Right cardiac atrium (tissue), 5 donors: ENCODE data around the gene ATP5F1D. TPM values are rescaled to one million over a fixed set of nuclear protein-coding genes. Genes with fewer than 3 reads are reported as not detected.

Source experiments
- ATAC-seq, 2 donors: fragments of 200-7000 bp; cut with Tn5 transposase; one replicate each; pipeline versions ENCODE4 v1.8.0 to v1.9.1; 2020; ENCODE audit warnings: moderate library complexity in 2 of 2, mild to moderate bottlenecking in 1 of 2
- DNase-seq, 3 donors: peaks; one replicate each; pipeline ENCODE4 v3.0.0-alpha.2; 2020
- H3K27ac ChIP-seq: one replicate; pipeline ENCODE4 v1.5.1; 2013; ENCODE audit warnings: mild to moderate bottlenecking, low read length, control low read depth, moderate library complexity
- H3K27me3 ChIP-seq: one replicate; pipeline ENCODE4 v1.6.1; 2013; ENCODE audit not compliant: control insufficient read depth, insufficient read depth
- H3K4me1 ChIP-seq: one replicate; pipeline ENCODE4 v1.6.1; 2013; ENCODE audit warnings: low read length; ENCODE audit not compliant: control insufficient read depth, insufficient read depth
- H3K4me3 ChIP-seq: one replicate; pipeline ENCODE4 v1.5.1; 2013; ENCODE audit warnings: low read length, control low read depth
- H3K9me3 ChIP-seq: one replicate; pipeline ENCODE4 v1.6.1; 2013; ENCODE audit warnings: low read length; ENCODE audit not compliant: control insufficient read depth
- WGBS: extraction: QIAGEN DNeasy Blood & Tissue Kit; methylation state at CpG from one replicate; pipeline ENCODE4 v1.1.7; 2013; 5-methylcytosine and 5-hydroxymethylcytosine counted together
- intact Hi-C, 4 donors: fragments of 100-400 bp; cut with DNase I; formaldehyde crosslinking; loops; one replicate each; pipeline versions ENCODE4 v1.11.0 to v1.14.0; 2022 to 2023
- polyA plus RNA-seq: library from polyadenylated mRNA; stranded (reverse); fragments of 200-250 nt; gene quantifications from one replicate; pipeline ENCODE4 v1.2.3, GENCODE V29; 2013
- total RNA-seq, 4 donors: library from RNA; stranded (reverse); fragmentation: NEBNext Ultra II Directional; extraction: Animal tissue kit (Norgen Biotek cat#: 25700); gene quantifications; one replicate each; pipeline ENCODE4 v1.2.1, GENCODE V29; 2021
- donor health status: healthy with polysubstance abuse.
- donor health status: DM: no; HTN: yes; CAD: no.
- donor health status: DM: no; HTN: no; CAD: no.
- donor health status: DM: no; HTN: yes; CAD: no; lungs with severe emphysema.
- donor health status: DM: yes; HTN: yes; CAD: no.

The ATP5F1D gene
- total and polyA plus RNA-seq, 5 donors, result 490 to 706 (median 648) TPM

DNA sequence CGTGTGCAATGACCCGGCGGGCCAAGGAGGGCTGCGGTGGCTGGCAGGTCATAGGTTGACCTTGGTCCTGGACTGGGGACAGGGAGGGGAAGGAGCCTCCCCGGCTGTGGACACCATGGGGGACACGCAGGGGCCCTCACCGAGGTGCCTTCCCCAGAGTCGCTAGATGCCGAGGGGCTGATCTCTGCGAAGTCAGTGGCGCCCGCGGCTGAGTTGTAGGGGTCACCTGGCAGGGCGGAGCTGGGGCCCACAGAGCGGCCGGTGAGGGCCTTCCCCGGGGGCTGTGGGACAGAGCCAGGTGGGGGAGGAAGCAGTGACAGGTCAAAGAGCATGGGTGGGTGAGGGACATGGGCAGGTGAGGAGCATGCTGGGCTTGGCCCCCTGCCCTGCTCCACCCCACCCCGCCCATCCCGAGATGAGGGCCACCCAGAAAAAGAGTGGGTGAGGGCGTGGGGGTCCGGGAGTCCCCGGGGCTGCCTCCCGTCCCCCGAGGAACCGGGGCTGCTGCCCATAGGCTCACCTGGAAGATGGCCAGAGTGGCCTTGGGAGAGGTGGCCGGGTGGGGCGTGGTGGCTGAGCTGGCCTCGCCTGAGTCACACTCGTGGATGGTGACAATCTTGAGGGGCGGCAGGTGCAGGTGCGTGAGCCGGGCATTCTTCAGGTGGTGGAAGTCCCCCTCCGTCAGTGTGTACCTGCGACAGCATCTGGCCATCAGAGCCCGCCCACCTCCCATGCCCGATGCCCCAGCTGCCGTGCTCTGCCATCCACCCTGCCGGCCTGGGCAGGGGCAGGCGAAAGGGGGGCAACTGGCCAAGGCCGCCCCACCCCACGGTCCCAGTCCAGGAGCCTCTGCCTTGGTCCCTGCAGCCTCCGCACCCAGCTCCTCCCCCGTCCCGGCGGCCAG, 7.2 kb upstream of the ATP5F1D start:
- Histone ChIP-seq H3K27me3 (no peaks in the 10 kb centered on the region), H3K4me3 (no peak overlapping the region), H3K9me3 (no peaks in the 10 kb centered on the region), H3K4me1 (no peaks in the 10 kb centered on the region), H3K27ac (no peak overlapping the region)
- 93% methylated on average over 45 of the region's 45 CpGs for WGBS
- ATAC-seq (no peak), DNase-seq (no peak)
- intact Hi-C loops, result no loop called here

DNA sequence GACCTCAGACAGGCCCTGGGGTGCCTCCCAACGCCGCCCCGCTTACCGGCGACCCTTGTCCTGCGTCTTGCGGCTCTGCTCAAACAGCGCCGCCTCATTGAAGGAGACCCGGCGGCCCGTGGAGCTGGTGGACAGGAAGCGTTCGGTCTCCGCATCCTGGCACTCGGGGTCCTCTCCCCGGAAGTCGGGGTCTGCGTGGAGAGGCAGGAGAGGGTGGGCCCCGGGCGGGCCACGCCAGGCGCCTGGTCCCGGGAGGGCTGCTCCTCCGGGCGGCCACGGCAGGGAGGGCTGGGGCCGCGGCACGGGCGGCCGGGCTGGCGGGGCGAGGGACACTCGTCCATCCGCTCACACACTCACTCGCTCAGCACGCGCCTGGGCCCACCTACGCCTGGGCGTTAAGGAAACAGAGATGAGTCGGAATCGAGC, 6.6 kb upstream of the ATP5F1D start:
- Histone ChIP-seq H3K4me3 (no peak overlapping the region), H3K27ac (no peak overlapping the region), H3K4me1 (no peaks in the 10 kb centered on the region), H3K27me3 (no peaks in the 10 kb centered on the region), H3K9me3 (no peaks in the 10 kb centered on the region)
- DNase-seq (no peak), ATAC-seq (no peak)
- WGBS, result 96% methylated on average over 43 of the region's 43 CpGs
- intact Hi-C loops, result no loop called here

GRCh38 chr19:1235625-1236538, 5.7 kb upstream of the ATP5F1D start:
- no peak for DNase-seq
- intact Hi-C loops, result no loop called here
- no peak overlapping the region for H3K27ac ChIP-seq
- H3K27me3 ChIP-seq, result no peaks in the 10 kb centered on the region
- ATAC-seq, result no peak
- H3K9me3 ChIP-seq, result no peaks in the 10 kb centered on the region
- H3K4me3 ChIP-seq, result no peak overlapping the region
- 85% methylated on average over 39 of the region's 39 CpGs for whole genome bisulfite sequencing
- no peaks in the 10 kb centered on the region for H3K4me1 ChIP-seq

DNA sequence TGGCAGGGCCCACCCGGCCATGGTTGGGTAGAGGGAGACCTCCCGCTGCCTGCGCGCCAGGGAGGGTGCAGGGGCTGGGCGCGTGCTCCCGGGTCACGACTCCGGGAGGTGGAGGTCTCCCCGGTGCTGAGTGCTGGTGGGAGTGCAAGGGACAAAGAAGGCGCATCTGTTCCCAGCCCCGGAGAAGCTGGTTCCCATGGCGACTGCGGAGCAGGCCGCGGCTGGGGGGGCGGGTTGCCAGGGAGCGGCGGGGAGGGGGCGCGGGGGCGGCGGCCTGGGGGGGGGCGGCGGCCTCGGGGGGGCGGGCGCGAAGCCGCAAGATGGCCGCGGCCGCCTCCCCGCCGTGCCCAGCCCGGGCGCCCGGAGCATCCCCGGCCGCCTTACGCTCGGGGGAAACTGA, 5.0 kb upstream of the ATP5F1D start:
- intact Hi-C loops, result no loop called here
- no peak overlapping the region for H3K27ac ChIP-seq
- 15% methylated on average over 42 of the region's 42 CpGs for WGBS

DNA sequence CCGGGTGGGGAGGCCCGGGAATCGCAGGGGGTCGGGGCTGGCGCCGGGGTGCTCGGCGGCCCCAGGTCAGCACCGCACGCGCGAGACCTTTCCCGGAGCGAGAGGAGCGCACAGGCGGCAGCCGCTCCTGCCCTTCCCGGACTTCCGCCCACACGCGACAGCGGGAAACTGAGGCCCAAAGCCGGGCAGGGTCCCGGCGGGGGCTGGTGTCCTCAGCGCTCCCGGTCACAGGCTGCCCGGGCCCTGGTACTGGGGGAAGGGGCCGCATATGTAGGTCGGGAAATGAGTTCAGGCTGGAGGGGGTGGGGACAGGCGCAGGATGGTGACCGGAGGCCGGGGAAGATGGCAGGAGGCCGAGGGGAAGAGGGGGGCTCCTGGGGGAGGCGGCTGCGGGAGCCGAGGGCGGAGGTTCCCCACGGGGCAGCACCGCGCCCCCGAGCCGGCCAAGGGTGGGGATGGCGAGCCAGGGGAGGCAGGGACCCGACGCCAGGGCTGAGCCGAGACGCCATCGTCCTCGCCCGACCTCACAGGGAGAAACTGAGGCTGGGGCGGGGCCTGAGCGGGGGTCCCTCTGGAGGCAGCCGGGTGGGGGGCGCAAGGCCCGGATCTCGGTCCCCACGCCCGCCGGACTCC, 4.4 kb upstream of the ATP5F1D start:
- no peaks in the 10 kb centered on the region for H3K9me3 ChIP-seq
- no peaks in the 10 kb centered on the region for H3K27me3 ChIP-seq
- DNase-seq (peak; percentile 62 to 84 (median 77)), ATAC-seq (peak in 1 of 2 donors; percentile 2)
- WGBS, result under 1% methylated on average over 60 of the region's 60 CpGs
- no peaks in the 10 kb centered on the region for H3K4me1 ChIP-seq
- H3K4me3 ChIP-seq, result peak overlapping the region; percentile 61
- no peak overlapping the region for H3K27ac ChIP-seq
- intact Hi-C loops, result no loop called here

More for the DNA sequence above, 5.0 kb upstream of the ATP5F1D start:
- Histone ChIP-seq H3K4me1 (no peaks in the 10 kb centered on the region), H3K27me3 (no peaks in the 10 kb centered on the region), H3K4me3 (peak overlapping the region; percentile 61), H3K9me3 (no peaks in the 10 kb centered on the region)
- ATAC-seq (no peak), DNase-seq (no peak)

GRCh38 chr19:1237754-1238368, 3.7 kb upstream of the ATP5F1D start, which contains the start of gene CBARP:
TSS of gene CBARP (minus strand) at chr19:1238005. CDS start at chr19:1236100, 1,905 bp downstream.
- intact Hi-C loops, result no loop called here
- peak within 1 kb of the TSS; percentile 36 for H3K27ac ChIP-seq
- H3K9me3 ChIP-seq, result no peaks in the 10 kb centered on the region
- H3K27me3 ChIP-seq, result no peaks in the 10 kb centered on the region
- under 1% methylated on average over 87 of the region's 87 CpGs for WGBS
- DNase-seq (peak in 2 of 3 donors; percentile 77 to 84), ATAC-seq (no peak)
- H3K4me3 ChIP-seq, result peak within 1 kb of the TSS; percentile 61
- H3K4me1 ChIP-seq, result no peaks in the 10 kb centered on the region

- DNase-seq (no peak), ATAC-seq (no peak)
- Histone ChIP-seq H3K27me3 (no peaks in the 10 kb centered on the region), H3K27ac (peak overlapping the region; percentile 36), H3K4me3 (peak overlapping the region; percentile 61), H3K4me1 (no peaks in the 10 kb centered on the region), H3K9me3 (no peaks in the 10 kb centered on the region)
- intact Hi-C loops, result no loop called here
- WGBS, result 58% methylated on average over 34 of the region's 34 CpGs
Observed at GRCh38 chr19:1238369-1239303, 2.9 kb upstream of the ATP5F1D start.

- intact Hi-C loops, result no loop called here
- Histone ChIP-seq H3K27me3 (no peaks in the 10 kb centered on the region), H3K4me3 (no peak overlapping the region), H3K9me3 (no peaks in the 10 kb centered on the region), H3K4me1 (no peaks in the 10 kb centered on the region), H3K27ac (peak overlapping the region; percentile 52)
- no peak for ATAC-seq
- WGBS, result 82% methylated on average over 11 of the region's 11 CpGs
- DNase-seq, result no peak
Observed at GRCh38 chr19:1239420-1239795, 2.1 kb upstream of the ATP5F1D start.

DNA sequence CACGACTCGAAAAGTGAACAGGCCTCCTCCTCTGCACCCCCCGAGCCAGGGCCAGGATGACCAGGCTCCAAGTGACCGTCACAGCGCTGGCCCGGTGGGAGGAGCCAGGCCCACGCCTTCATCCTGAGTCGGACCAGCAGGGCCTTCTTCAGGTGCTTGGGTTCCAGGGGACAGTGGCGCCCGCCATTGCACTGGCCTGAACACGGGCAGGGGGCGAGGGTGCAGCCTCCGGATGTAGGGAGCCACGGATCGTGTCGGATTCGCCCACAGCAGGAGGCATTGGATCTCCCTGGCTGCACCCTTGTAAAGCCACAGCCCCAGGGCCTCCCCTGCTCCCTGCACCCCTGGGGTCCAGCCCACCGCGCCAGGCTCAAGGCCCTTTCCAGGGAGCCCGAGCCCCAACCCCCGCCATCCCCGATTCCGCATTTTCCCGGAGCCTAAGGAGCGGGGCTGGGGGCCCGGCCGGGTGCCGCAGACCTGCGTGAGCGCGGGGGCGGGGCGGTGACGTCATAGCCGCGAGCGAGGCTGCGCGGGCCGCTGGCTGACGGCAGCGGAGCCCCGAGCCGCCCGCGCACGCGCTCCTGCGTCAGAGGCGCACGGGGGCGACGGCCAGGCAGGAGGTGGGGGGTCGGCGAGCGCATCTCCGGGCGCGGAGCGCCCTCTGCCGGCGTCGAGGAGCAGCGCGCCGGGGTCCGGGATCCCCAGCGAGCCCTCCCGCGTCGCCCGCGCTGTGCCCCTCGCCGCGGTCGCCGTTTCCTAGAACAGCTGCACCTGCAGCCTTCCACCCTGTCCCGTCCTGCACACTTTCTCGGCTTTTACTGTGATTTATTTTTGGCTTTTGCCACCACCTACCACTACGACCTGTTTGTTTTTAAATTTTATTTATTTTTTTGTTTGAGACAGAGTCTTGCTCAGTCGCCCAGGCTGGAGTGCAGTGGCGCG, 1.5 kb upstream of the ATP5F1D start:
- DNase-seq, result peak; percentile 92 to 97 (median 97)
- Histone ChIP-seq H3K9me3 (no peaks in the 10 kb centered on the region), H3K27me3 (no peaks in the 10 kb centered on the region), H3K4me1 (peaks cover 4% of the 10 kb centered on the region), H3K27ac (peak overlapping the region; percentile 52), H3K4me3 (no peak overlapping the region)
- WGBS, result 9% methylated on average over 84 of the region's 84 CpGs
- intact Hi-C loops, result no loop called here
- peak; percentile 54 to 55 for ATAC-seq
